ENCODE results near the gene COX7A2. TPM values are rescaled to one million over a fixed set of nuclear protein-coding genes. Genes with fewer than 3 reads are reported as not detected.

COX7A2 gene
- total and polyA plus RNA-seq, 2 of the 13 experiments (the other 11 are each of a cell fraction or from before 2014, with no cell fraction given), result 407 to 556 TPM

DNA sequence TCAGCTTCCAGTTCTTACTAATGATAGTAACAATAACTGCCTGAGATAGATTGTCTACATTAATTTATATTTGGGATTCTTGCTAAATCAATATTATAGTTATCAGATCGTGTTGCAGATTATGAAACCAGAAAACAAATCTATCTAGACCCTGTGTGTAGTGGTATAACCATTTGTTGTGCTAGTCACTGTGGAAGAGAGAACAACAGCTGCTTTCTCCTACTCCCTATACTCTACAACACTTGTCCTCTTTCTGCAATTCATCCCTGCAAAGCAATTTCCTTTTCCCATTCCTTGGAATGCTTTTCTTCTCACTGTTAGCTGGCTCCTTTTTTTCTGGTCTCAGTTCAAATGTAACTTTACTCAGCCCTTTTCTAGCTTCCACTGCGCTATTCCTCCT is 8.3 kb downstream of the COX7A2 start (continued):
- TF ChIP-seq, protein P1, sequence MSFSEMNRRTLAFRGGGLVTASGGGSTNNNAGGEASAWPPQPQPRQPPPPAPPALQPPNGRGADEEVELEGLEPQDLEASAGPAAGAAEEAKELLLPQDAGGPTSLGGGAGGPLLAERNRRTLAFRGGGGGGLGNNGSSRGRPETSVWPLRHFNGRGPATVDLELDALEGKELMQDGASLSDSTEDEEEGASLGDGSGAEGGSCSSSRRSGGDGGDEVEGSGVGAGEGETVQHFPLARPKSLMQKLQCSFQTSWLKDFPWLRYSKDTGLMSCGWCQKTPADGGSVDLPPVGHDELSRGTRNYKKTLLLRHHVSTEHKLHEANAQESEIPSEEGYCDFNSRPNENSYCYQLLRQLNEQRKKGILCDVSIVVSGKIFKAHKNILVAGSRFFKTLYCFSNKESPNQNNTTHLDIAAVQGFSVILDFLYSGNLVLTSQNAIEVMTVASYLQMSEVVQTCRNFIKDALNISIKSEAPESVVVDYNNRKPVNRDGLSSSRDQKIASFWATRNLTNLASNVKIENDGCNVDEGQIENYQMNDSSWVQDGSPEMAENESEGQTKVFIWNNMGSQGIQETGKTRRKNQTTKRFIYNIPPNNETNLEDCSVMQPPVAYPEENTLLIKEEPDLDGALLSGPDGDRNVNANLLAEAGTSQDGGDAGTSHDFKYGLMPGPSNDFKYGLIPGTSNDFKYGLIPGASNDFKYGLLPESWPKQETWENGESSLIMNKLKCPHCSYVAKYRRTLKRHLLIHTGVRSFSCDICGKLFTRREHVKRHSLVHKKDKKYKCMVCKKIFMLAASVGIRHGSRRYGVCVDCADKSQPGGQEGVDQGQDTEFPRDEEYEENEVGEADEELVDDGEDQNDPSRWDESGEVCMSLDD (CRISPR knock-in tag; IDR thresholded peaks at IDR 0.05; ENCODE audit: borderline replicate concordance), result no peak
- TF ChIP-seq ZNF781 (CRISPR knock-in tag; IDR thresholded peaks at IDR 0.05; ENCODE audit: borderline replicate concordance, not compliant biosample characterization) (no peak), CBFB (CRISPR knock-in tag; IDR thresholded peaks at IDR 0.05) (no peak), NR2C2 (CRISPR knock-in tag; IDR thresholded peaks at IDR 0.05; ENCODE audit: borderline replicate concordance) (no peak), SSRP1 (CRISPR knock-in tag; IDR thresholded peaks at IDR 0.05) (no peak), PRMT3 (CRISPR knock-in tag; IDR thresholded peaks at IDR 0.05; ENCODE audit: borderline replicate concordance, low read depth) (no peak), ZNF235 (CRISPR knock-in tag; IDR thresholded peaks at IDR 0.05; ENCODE audit: borderline replicate concordance) (no peak)

DNA sequence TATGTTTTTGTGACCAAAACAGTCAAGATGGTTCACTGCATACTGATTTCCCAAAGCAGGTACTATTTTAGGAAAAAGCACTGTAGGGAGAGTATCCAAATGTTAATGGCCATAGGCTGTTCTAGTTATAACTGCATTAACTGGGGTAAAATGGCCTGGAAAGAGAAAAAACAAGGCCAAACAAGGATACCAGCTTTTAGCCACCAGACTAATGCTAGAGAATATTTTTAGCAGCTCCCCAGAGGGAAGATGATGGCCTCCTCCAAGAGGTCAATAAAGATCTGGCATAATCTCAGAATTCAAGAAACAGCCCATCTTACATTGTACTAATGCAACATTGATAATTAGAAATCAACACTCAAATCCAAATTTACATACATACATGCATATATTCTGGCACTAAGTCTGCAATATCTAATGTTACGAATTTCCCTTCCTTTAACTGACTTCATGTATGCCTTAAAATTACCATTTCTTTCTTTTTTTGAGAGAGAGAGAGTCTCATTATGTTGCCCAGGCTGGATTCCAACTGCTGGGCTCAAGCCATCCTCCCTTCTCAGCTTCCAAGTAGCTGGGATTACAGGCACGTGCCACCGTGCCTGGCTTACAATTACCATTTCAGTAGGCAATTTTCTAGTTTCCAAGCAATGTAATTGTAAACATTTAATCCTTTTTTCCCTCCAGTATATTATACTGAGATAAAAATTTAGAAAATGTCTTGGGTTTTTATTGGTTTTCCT is 9.3 kb downstream of the COX7A2 start:
- FAIRE-seq (no peak), DNase-seq (ENCODE audit: low spot score) (no peak), ATAC-seq (no peak)
- H3K4me3 ChIP-seq (replicated peaks in 1 of 3; ENCODE audit: insufficient read depth in 1 of 3, low read depth in 2 of 3, low read length in 3 of 3), result no peak overlapping the region
- in situ Hi-C loops (cut with HindIII; ENCODE audit: extremely low pct_ligation_motif_present, low pct_unique_long_range_greater_than_20kb) (no loop called here), intact Hi-C loops (cut with micrococcal nuclease; ENCODE audit: unreplicated experiment) (no loop called here)
- 91% methylated on average over 3 of the region's 3 CpGs for WGBS (ENCODE audit: low lambda C conversion rate)
- no peaks in the 10 kb centered on the region for H3K9me3 ChIP-seq (ENCODE audit: low read length)
- no peak overlapping the region for H3K27ac ChIP-seq (ENCODE audit: extremely low read length, insufficient read depth, low read length)
- CTCF ChIA-PET (ENCODE audit: low intra/inter-chr PET ratio, low total read pairs), result no interaction called here
- no peak overlapping the region for H2AFZ ChIP-seq (ENCODE audit: low read length)
- H3K36me3 ChIP-seq (replicated peaks in 1 of 2; ENCODE audit: control insufficient read depth in 1 of 2, insufficient read depth in 2 of 2, low read length in 2 of 2), result peaks cover 1 to 11% of the 10 kb centered on the region in 2 experiments; a peak in 4 of 5 replicates
- no peaks in the 10 kb centered on the region for H3K27me3 ChIP-seq (ENCODE audit: control insufficient read depth in 1 of 2, insufficient read depth in 2 of 2, low read length in 2 of 2)
- H3K4me1 ChIP-seq (ENCODE audit: insufficient read depth, low read length), result no peaks in the 10 kb centered on the region
- no peak overlapping the region for H3K4me2 ChIP-seq (ENCODE audit: low read depth, low read length)
- H3K9ac ChIP-seq (ENCODE audit: insufficient read depth, low read depth, low read length), result no peak overlapping the region
- BruUV-seq (replicated peaks), result no TSS peak
- H4K20me1 ChIP-seq (ENCODE audit: insufficient read depth, low read length), result no peaks in the 10 kb centered on the region; the same call in 1 of the 2 replicates
- POLR2A ChIA-PET, result no interaction called here
- no peaks in the 10 kb centered on the region for H3K79me2 ChIP-seq (ENCODE audit: insufficient read depth, low read length)
- TF ChIP-seq, protein P2, sequence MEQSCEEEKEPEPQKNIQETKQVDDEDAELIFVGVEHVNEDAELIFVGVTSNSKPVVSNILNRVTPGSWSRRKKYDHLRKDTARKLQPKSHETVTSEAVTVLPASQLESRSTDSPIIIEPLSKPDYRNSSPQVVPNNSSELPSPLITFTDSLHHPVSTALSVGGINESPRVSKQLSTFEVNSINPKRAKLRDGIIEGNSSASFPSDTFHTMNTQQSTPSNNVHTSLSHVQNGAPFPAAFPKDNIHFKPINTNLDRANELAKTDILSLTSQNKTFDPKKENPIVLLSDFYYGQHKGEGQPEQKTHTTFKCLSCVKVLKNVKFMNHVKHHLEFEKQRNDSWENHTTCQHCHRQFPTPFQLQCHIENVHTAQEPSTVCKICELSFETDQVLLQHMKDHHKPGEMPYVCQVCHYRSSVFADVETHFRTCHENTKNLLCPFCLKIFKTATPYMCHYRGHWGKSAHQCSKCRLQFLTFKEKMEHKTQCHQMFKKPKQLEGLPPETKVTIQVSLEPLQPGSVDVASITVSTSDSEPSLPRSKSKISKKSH (CRISPR knock-in tag; IDR thresholded peaks at IDR 0.05; ENCODE audit: borderline replicate concordance), result no peak
- TF ChIP-seq, protein P3, sequence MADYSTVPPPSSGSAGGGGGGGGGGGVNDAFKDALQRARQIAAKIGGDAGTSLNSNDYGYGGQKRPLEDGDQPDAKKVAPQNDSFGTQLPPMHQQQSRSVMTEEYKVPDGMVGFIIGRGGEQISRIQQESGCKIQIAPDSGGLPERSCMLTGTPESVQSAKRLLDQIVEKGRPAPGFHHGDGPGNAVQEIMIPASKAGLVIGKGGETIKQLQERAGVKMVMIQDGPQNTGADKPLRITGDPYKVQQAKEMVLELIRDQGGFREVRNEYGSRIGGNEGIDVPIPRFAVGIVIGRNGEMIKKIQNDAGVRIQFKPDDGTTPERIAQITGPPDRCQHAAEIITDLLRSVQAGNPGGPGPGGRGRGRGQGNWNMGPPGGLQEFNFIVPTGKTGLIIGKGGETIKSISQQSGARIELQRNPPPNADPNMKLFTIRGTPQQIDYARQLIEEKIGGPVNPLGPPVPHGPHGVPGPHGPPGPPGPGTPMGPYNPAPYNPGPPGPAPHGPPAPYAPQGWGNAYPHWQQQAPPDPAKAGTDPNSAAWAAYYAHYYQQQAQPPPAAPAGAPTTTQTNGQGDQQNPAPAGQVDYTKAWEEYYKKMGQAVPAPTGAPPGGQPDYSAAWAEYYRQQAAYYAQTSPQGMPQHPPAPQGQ (CRISPR knock-in tag; IDR thresholded peaks at IDR 0.05; ENCODE audit: borderline replicate concordance), result no peak
- no peak for TF ChIP-seq ZNF557 (CRISPR knock-in tag; IDR thresholded peaks at IDR 0.05)
- no peak for TF ChIP-seq ZNF598 (CRISPR knock-in tag; IDR thresholded peaks at IDR 0.05; ENCODE audit: borderline replicate concordance)
- TF ChIP-seq MAZ (IDR thresholded peaks at IDR 0.05; ENCODE audit: borderline replicate concordance, low read depth, low read length), result no peak
- no peak for TF ChIP-seq MAZ (CRISPR knock-in tag; IDR thresholded peaks at IDR 0.05; ENCODE audit: low read depth)
- TF ChIP-seq DNMT3B (CRISPR knock-in tag; conservative IDR thresholded peaks at IDR 0.05), result no peak
- TF ChIP-seq ISL2 (CRISPR knock-in tag; IDR thresholded peaks at IDR 0.05), result no peak
- no peak for TF ChIP-seq ZSCAN29 (CRISPR knock-in tag; conservative IDR thresholded peaks at IDR 0.05)
- no peak for TF ChIP-seq KDM2A (CRISPR knock-in tag; IDR thresholded peaks at IDR 0.05; ENCODE audit: borderline replicate concordance, low read depth)

All from HepG2 (cell line).